Measurements from ENCODE around the gene KLRG1. TPM values are rescaled to one million over a fixed set of nuclear protein-coding genes. Genes with fewer than 3 reads are reported as not detected.

The KLRG1 gene
- total and polyA plus RNA-seq, 4 donors, result 0.95 to 2.8 (median 2.6) TPM

DNA sequence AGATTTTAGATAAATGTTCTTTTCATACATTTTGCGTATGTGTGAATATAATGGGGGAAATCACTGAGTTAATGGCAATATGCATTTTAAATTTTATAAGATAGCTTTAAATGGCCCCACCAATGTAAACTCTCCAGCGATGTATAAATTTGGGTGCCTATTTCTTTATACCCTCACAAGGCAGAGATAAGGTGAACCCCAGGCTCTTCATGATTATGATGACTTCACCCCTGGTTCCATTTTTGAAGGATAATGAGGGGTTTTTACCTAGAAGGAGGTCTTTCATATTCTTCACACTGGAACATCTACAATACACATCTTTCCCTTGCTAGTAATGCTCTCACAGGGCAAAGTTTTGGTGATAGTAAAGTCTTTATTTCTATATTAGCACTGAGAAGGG lies 35.2 kb downstream of the KLRG1 start:
- no peak overlapping the region for H3K9ac ChIP-seq (ENCODE audit: low read depth in 1 of 2, low read length in 2 of 2)
- TF ChIP-seq RXRA (IDR thresholded peaks at IDR 0.05) (no peak), JUND (IDR thresholded peaks at IDR 0.05) (no peak), FOXA1 (IDR thresholded peaks at IDR 0.05) (no peak), EGR1 (IDR thresholded peaks at IDR 0.05; ENCODE audit: low read depth in 2 of 2) (no peak), RAD21 (IDR thresholded peaks at IDR 0.05) (no peak), FOXA2 (IDR thresholded peaks at IDR 0.05) (no peak), HNF4G (IDR thresholded peaks at IDR 0.05) (no peak), YY1 (IDR thresholded peaks at IDR 0.05) (no peak), SP1 (IDR thresholded peaks at IDR 0.05) (no peak), TAF1 (conservative IDR thresholded peaks at IDR 0.05) (no peak), HNF4A (conservative IDR thresholded peaks at IDR 0.05) (no peak), NR2F2 (IDR thresholded peaks at IDR 0.05) (no peak)
- TF ChIP-seq, protein P1, sequence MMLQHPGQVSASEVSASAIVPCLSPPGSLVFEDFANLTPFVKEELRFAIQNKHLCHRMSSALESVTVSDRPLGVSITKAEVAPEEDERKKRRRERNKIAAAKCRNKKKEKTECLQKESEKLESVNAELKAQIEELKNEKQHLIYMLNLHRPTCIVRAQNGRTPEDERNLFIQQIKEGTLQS (IDR thresholded peaks at IDR 0.05), result no peak
- TF ChIP-seq, protein P2, sequence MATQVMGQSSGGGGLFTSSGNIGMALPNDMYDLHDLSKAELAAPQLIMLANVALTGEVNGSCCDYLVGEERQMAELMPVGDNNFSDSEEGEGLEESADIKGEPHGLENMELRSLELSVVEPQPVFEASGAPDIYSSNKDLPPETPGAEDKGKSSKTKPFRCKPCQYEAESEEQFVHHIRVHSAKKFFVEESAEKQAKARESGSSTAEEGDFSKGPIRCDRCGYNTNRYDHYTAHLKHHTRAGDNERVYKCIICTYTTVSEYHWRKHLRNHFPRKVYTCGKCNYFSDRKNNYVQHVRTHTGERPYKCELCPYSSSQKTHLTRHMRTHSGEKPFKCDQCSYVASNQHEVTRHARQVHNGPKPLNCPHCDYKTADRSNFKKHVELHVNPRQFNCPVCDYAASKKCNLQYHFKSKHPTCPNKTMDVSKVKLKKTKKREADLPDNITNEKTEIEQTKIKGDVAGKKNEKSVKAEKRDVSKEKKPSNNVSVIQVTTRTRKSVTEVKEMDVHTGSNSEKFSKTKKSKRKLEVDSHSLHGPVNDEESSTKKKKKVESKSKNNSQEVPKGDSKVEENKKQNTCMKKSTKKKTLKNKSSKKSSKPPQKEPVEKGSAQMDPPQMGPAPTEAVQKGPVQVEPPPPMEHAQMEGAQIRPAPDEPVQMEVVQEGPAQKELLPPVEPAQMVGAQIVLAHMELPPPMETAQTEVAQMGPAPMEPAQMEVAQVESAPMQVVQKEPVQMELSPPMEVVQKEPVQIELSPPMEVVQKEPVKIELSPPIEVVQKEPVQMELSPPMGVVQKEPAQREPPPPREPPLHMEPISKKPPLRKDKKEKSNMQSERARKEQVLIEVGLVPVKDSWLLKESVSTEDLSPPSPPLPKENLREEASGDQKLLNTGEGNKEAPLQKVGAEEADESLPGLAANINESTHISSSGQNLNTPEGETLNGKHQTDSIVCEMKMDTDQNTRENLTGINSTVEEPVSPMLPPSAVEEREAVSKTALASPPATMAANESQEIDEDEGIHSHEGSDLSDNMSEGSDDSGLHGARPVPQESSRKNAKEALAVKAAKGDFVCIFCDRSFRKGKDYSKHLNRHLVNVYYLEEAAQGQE (IDR thresholded peaks at IDR 0.05), result no peak
- TF ChIP-seq, protein P3, sequence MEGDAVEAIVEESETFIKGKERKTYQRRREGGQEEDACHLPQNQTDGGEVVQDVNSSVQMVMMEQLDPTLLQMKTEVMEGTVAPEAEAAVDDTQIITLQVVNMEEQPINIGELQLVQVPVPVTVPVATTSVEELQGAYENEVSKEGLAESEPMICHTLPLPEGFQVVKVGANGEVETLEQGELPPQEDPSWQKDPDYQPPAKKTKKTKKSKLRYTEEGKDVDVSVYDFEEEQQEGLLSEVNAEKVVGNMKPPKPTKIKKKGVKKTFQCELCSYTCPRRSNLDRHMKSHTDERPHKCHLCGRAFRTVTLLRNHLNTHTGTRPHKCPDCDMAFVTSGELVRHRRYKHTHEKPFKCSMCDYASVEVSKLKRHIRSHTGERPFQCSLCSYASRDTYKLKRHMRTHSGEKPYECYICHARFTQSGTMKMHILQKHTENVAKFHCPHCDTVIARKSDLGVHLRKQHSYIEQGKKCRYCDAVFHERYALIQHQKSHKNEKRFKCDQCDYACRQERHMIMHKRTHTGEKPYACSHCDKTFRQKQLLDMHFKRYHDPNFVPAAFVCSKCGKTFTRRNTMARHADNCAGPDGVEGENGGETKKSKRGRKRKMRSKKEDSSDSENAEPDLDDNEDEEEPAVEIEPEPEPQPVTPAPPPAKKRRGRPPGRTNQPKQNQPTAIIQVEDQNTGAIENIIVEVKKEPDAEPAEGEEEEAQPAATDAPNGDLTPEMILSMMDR (IDR thresholded peaks at IDR 0.05; ENCODE audit: low read depth, low read length, missing input control), result no peak
- no peak overlapping the region for H3K4me3 ChIP-seq (ENCODE audit: low read depth in 1 of 3, low read length in 3 of 3)
- no peaks in the 10 kb centered on the region for H3K4me1 ChIP-seq (ENCODE audit: control insufficient read depth in 4 of 4, insufficient read depth in 4 of 4, low read length in 3 of 4)
- H3K27me3 ChIP-seq (ENCODE audit: control insufficient read depth in 4 of 4, insufficient read depth in 4 of 4, low read length in 3 of 4), result no peaks in the 10 kb centered on the region
- H3K9me3 ChIP-seq (ENCODE audit: control insufficient read depth in 4 of 4, low read length in 3 of 4), result no peaks in the 10 kb centered on the region
- no peak overlapping the region for H3K27ac ChIP-seq (ENCODE audit: low read depth in 1 of 2, low read length in 2 of 2)
- no peaks in the 10 kb centered on the region for H3K36me3 ChIP-seq (ENCODE audit: control insufficient read depth in 4 of 4, insufficient read depth in 3 of 4, low read depth in 1 of 4, low read length in 3 of 4)
- no peak for DNase-seq (ENCODE audit: low spot score)
- WGBS, result 94% methylated on average over 2 of the region's 2 CpGs

DNA sequence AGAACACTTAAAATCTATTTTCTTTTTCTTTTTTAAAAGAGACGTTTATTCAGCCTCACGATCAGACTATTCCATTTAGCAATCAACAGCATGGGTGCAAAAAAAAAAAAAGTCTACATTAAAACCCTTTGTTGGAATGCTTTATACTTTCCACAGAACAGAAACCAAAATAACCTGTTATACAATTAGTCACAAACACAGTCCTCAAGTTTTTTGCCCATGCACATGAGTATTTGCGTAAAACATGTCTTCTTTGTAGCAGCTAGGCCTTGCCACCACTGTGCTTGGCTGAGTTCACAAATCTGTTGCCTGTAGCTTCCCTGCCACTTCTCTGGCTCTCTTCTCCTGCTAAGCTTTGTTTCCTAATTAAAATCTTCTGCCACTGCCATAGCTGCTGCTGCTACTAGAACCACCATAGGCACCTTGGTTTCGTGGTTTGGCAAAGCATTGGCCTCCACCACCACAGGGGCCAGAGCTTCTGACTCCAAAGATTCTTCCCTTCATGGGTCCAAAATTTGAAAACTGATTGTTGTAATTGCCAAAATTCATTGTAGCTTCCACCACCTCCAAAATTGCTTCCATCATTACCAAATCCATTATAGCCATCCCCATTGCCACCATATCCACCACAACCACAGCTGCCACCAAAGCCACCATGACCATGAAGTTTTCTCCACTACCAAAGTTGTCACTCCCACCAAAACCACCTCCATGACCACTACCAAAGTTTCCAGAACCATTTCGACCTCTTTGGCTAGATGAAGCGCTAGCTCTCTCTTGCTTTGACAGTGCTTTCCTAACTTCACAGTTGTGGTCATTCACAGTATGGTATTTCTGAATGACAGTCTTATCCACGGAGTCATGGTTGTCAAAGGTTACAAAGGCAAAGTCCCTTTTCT lies 38.1 kb downstream of the KLRG1 start:
- H3K4me3 ChIP-seq (ENCODE audit: low read depth in 1 of 3, low read length in 3 of 3), result no peak overlapping the region
- no peaks in the 10 kb centered on the region for H3K36me3 ChIP-seq (ENCODE audit: control insufficient read depth in 4 of 4, insufficient read depth in 3 of 4, low read depth in 1 of 4, low read length in 3 of 4)
- no peaks in the 10 kb centered on the region for H3K9me3 ChIP-seq (ENCODE audit: control insufficient read depth in 4 of 4, low read length in 3 of 4)
- 90% methylated on average over 7 of the region's 7 CpGs for WGBS
- no peak overlapping the region for H3K27ac ChIP-seq (ENCODE audit: low read depth in 1 of 2, low read length in 2 of 2)
- DNase-seq (ENCODE audit: low spot score), result no peak
- H3K27me3 ChIP-seq (ENCODE audit: control insufficient read depth in 4 of 4, insufficient read depth in 4 of 4, low read length in 3 of 4), result no peaks in the 10 kb centered on the region
- H3K4me1 ChIP-seq (ENCODE audit: control insufficient read depth in 4 of 4, insufficient read depth in 4 of 4, low read length in 3 of 4), result no peaks in the 10 kb centered on the region
- H3K9ac ChIP-seq (ENCODE audit: low read depth in 1 of 2, low read length in 2 of 2), result no peak overlapping the region
- no peak for TF ChIP-seq RAD21 (IDR thresholded peaks at IDR 0.05)
- TF ChIP-seq, protein P4, sequence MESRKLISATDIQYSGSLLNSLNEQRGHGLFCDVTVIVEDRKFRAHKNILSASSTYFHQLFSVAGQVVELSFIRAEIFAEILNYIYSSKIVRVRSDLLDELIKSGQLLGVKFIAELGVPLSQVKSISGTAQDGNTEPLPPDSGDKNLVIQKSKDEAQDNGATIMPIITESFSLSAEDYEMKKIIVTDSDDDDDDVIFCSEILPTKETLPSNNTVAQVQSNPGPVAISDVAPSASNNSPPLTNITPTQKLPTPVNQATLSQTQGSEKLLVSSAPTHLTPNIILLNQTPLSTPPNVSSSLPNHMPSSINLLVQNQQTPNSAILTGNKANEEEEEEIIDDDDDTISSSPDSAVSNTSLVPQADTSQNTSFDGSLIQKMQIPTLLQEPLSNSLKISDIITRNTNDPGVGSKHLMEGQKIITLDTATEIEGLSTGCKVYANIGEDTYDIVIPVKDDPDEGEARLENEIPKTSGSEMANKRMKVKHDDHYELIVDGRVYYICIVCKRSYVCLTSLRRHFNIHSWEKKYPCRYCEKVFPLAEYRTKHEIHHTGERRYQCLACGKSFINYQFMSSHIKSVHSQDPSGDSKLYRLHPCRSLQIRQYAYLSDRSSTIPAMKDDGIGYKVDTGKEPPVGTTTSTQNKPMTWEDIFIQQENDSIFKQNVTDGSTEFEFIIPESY (IDR thresholded peaks at IDR 0.05), result no peak
- TF ChIP-seq FOXA2 (IDR thresholded peaks at IDR 0.05), result no peak
- no peak for TF ChIP-seq SP1 (IDR thresholded peaks at IDR 0.05)
- no peak for TF ChIP-seq YY1 (IDR thresholded peaks at IDR 0.05)
- TF ChIP-seq FOXA1 (IDR thresholded peaks at IDR 0.05), result no peak
- no peak for TF ChIP-seq NR2F2 (IDR thresholded peaks at IDR 0.05)
- no peak for TF ChIP-seq TAF1 (conservative IDR thresholded peaks at IDR 0.05)
- TF ChIP-seq, protein P3 (IDR thresholded peaks at IDR 0.05; ENCODE audit: low read depth, low read length, missing input control), result no peak
- TF ChIP-seq, protein P5, sequence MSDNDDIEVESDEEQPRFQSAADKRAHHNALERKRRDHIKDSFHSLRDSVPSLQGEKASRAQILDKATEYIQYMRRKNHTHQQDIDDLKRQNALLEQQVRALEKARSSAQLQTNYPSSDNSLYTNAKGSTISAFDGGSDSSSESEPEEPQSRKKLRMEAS (IDR thresholded peaks at IDR 0.05), result no peak

Data from liver (tissue), 9 donors.